HUES64 (cell line): Measurements from ENCODE around the gene GJB5.
A peak's percentile ranks its signal among the peaks of the same experiment; 100 is the strongest.

ENCODE experiments used
- H3K27ac ChIP-seq: 2 replicates; pipeline ENCODE4 v1.7.0; 2013; ENCODE audit warnings: low read depth, low read length, inconsistent platforms
- H3K27me3 ChIP-seq: 2 replicates; pipeline ENCODE4 v1.6.1; 2013; ENCODE audit warnings: mild to moderate bottlenecking, low read length; ENCODE audit not compliant: insufficient read depth
- H3K36me3 ChIP-seq: 2 replicates; pipeline ENCODE4 v1.6.1; 2013; ENCODE audit warnings: mild to moderate bottlenecking, low read length; ENCODE audit not compliant: insufficient read depth
- H3K4me1 ChIP-seq: 2 replicates; pipeline ENCODE4 v1.6.1; 2013; ENCODE audit warnings: mild to moderate bottlenecking, low read length, moderate library complexity; ENCODE audit not compliant: insufficient read depth
- H3K4me3 ChIP-seq: 2 replicates; pipeline ENCODE4 v1.5.1; 2013; ENCODE audit warnings: mild to moderate bottlenecking, low read length, moderate library complexity
- H3K9ac ChIP-seq: 2 replicates; pipeline ENCODE4 v1.6.1; 2013; ENCODE audit warnings: mild to moderate bottlenecking, low read depth, low read length
- H3K9me3 ChIP-seq: 2 replicates; pipeline ENCODE4 v1.6.1; 2013; ENCODE audit warnings: low read depth, low read length; ENCODE audit not compliant: insufficient read depth
- WGBS: fragments of 150-250, 120-280 bp; methylation state at CpG from one replicate; pipeline ENCODE4 v1.1.7; 2013; ENCODE audit warnings: missing lambda C conversion rate; 5-methylcytosine and 5-hydroxymethylcytosine counted together

Gene GJB5

DNA sequence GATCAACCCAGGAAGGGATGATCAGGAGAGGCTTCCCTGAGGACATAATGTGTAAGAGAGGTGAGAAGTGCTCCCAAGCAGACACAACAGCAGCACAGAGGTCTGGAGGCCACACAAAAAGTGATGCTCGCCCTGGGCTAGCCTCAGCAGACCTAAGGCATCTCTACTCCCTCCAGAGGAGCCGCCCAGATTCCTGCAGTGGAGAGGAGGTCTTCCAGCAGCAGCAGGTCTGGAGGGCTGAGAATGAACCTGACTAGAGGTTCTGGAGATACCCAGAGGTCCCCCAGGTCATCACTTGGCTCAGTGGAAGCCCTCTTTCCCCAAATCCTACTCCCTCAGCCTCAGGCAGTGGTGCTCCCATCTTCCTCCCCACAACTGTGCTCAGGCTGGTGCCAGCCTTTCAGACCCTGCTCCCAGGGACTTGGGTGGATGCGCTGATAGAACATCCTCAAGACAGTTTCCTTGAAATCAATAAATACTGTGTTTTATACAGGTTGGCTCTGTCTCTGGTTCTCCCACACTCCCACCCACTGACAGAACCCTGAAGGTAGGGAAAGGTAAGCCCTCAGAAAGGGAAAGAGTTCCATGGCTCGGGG, 31.1 kb downstream of the GJB5 start:
- Histone ChIP-seq H3K4me1 (0 out of 2 replicates have a peak, but pooled peaks cover 6% of the 10 kb centered on the region), H3K27me3 (peaks cover 21% of the 10 kb centered on the region), H3K4me3 (no peak overlapping the region), H3K9me3 (no peaks in the 10 kb centered on the region), H3K9ac (no peak overlapping the region), H3K27ac (no peak overlapping the region), H3K36me3 (no peaks in the 10 kb centered on the region)
- 61% methylated on average over 3 of the region's 4 CpGs for WGBS

DNA sequence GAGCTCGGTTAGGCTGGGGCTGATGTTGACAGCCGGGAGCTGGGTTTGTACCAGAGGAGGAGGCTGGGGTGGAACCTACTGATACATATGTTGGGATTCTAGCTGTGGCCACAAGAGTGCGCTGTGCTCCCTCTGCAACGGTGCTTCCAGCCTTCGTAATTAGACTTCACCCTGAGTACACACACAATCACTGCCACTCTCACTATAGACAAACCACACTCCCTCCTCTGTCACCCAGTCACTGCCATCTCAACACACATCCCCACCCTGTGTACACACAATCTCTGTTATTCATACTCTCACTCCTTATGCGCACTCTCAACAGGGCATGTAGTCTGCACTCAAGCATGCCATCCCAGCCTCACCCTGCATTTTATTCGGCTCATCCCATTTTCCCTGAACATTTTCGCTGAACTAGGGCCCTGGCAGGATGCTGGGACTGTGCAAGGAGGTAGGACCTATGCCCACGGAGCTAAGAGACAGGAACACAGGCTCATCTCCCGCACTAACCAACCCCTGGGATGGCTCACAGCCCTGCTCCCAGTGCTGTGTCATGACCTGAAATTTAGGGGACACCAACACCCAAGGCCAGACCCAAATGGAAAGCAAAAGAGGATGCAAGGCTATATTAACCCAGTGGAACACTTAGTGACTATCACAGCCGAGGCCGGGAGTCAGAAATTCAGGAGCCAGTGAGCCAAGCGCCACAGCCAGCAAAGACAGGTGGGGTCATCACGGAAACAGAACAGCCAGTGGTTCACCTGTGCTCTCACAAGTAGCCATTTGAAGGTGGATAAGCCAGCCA, 31.9 kb downstream of the GJB5 start:
- H3K27ac ChIP-seq, result no peak overlapping the region
- 56% methylated on average over 14 of the region's 14 CpGs for WGBS

GRCh38 chr1:34787461-34788420, 32.9 kb downstream of the GJB5 start:
- Histone ChIP-seq H3K9ac (no peak overlapping the region), H3K36me3 (no peaks in the 10 kb centered on the region), H3K9me3 (no peaks in the 10 kb centered on the region), H3K4me1 (peaks cover 5% of the 10 kb centered on the region; the same call in 1 of the 2 replicates), H3K4me3 (no peak overlapping the region), H3K27me3 (peaks cover 18% of the 10 kb centered on the region), H3K27ac (no peak overlapping the region)
- 61% methylated on average over 9 of the region's 9 CpGs for WGBS

More for the DNA sequence above, 31.9 kb downstream of the GJB5 start:
- peaks cover 19% of the 10 kb centered on the region for H3K27me3 ChIP-seq
- H3K9ac ChIP-seq, result no peak overlapping the region
- no peak overlapping the region for H3K4me3 ChIP-seq
- H3K9me3 ChIP-seq, result no peaks in the 10 kb centered on the region
- H3K36me3 ChIP-seq, result no peaks in the 10 kb centered on the region
- 0 out of 2 replicates have a peak, but pooled peaks cover 6% of the 10 kb centered on the region for H3K4me1 ChIP-seq

GRCh38 chr1:34790985-34791384, 36.1 kb downstream of the GJB5 start:
- peaks cover 30% of the 10 kb centered on the region for H3K27me3 ChIP-seq

GRCh38 chr1:34792424-34792823, 37.6 kb downstream of the GJB5 start:
- 78% methylated on average over 9 of the region's 10 CpGs for WGBS
- H3K9ac ChIP-seq, result no peak overlapping the region; the same call in 1 of the 2 replicates
- H3K9me3 ChIP-seq, result no peaks in the 10 kb centered on the region
- peaks cover 30% of the 10 kb centered on the region for H3K27me3 ChIP-seq
- H3K36me3 ChIP-seq, result no peaks in the 10 kb centered on the region
- no peak overlapping the region for H3K27ac ChIP-seq
- H3K4me1 ChIP-seq, result peaks cover 15% of the 10 kb centered on the region
- peak overlapping the region; percentile 50 for H3K4me3 ChIP-seq

More at GRCh38 chr1:34790985-34791384, 36.1 kb downstream of the GJB5 start:
- Histone ChIP-seq H3K9me3 (no peaks in the 10 kb centered on the region), H3K9ac (no peak overlapping the region), H3K4me1 (peaks cover 5% of the 10 kb centered on the region; the same call in 1 of the 2 replicates), H3K27ac (no peak overlapping the region), H3K36me3 (no peaks in the 10 kb centered on the region), H3K4me3 (no peak overlapping the region)
- 81% methylated on average over 6 of the region's 6 CpGs for WGBS

DNA sequence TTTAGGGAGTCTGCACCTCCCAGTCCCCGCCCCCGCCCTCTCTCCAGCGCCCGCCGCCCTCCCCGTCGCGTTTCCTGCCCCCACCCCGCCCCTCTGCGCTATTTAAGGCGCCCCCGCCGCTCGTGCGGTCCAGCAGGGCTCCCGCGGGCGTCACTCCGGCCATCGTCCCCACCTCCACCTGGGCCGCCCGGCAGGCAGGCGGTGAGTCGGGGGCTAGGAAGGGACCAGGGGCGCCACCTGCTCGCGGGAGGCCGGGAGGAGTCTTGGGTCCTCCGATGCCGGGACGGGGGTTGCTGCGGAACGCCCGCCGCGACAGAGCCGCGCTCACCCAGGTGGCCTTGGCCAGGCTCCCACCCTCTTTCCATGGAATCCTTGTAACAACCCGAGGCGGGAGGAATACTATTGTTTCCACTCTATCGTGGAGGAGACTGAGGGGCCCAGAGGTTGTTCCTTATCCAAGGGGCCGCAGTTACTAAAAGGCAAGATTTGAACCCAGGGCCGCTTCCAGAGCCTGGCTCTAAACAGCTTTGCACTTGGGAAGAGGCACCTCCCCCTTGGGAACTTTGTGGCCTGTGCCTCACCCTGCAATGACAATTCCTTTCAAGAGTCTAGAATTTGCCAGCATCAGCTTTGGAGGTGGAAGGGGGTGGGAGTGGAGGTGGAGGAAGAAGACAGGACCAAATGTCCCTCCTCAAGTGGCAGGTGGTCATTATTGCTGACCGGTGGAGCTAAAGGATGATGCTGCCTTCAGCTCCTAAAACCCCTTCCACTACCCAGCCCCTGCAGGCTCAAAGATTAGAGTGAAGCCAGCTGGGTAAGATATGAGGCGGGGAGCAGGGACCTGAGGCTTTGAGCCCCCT, 38.3 kb downstream of the GJB5 start, which contains the start of gene GJA4:
GJA4 (plus strand) TSS at position 132 of the 860 bp plus-strand sequence. CDS start 1,215 bp downstream, outside the sequence.
- Histone ChIP-seq H3K9me3 (no peaks in the 10 kb centered on the region), H3K9ac (peak within 1 kb of the TSS; percentile 32; the same call in 1 of the 2 replicates), H3K4me1 (peaks cover 15% of the 10 kb centered on the region), H3K4me3 (peak within 1 kb of the TSS; percentile 50), H3K27ac (no peak within 1 kb of the TSS), H3K27me3 (peaks cover 30% of the 10 kb centered on the region), H3K36me3 (no peaks in the 10 kb centered on the region)
- WGBS, result 10% methylated on average over 37 of the region's 45 CpGs

DNA sequence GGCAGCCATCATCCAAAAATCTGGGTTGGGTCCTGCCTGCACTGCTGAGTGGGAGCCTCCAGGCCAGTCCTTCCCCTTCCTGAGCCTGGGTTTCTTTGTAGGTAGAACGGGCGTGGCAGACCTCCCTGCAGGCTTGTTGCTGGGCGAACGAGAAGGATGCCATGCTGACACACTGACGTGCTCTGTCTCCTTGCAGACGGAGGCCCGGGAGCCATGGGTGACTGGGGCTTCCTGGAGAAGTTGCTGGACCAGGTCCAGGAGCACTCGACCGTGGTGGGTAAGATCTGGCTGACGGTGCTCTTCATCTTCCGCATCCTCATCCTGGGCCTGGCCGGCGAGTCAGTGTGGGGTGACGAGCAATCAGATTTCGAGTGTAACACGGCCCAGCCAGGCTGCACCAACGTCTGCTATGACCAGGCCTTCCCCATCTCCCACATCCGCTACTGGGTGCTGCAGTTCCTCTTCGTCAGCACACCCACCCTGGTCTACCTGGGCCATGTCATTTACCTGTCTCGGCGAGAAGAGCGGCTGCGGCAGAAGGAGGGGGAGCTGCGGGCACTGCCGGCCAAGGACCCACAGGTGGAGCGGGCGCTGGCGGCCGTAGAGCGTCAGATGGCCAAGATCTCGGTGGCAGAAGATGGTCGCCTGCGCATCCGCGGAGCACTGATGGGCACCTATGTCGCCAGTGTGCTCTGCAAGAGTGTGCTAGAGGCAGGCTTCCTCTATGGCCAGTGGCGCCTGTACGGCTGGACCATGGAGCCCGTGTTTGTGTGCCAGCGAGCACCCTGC, 39.3 kb downstream of the GJB5 start:
- Histone ChIP-seq H3K36me3 (no peaks in the 10 kb centered on the region), H3K4me3 (no peak overlapping the region), H3K9me3 (no peaks in the 10 kb centered on the region), H3K4me1 (peaks cover 15% of the 10 kb centered on the region), H3K9ac (no peak overlapping the region), H3K27me3 (peaks cover 30% of the 10 kb centered on the region), H3K27ac (no peak overlapping the region)
- 95% methylated on average over 40 of the region's 40 CpGs for WGBS

- H3K4me1 ChIP-seq, result peaks cover 15% of the 10 kb centered on the region
- no peak overlapping the region for H3K9ac ChIP-seq
- no peak overlapping the region for H3K27ac ChIP-seq
- WGBS, result 92% methylated on average over 12 of the region's 12 CpGs
- H3K4me3 ChIP-seq, result no peak overlapping the region
- no peaks in the 10 kb centered on the region for H3K36me3 ChIP-seq
- no peaks in the 10 kb centered on the region for H3K9me3 ChIP-seq
- H3K27me3 ChIP-seq, result peaks cover 30% of the 10 kb centered on the region
These were observed 39.9 kb downstream of the GJB5 start for GRCh38 chr1:34794790-34795180.

GRCh38 chr1:34795916-34796315, 41.1 kb downstream of the GJB5 start:
- Histone ChIP-seq H3K4me3 (no peak overlapping the region), H3K4me1 (peaks cover 15% of the 10 kb centered on the region), H3K36me3 (no peaks in the 10 kb centered on the region), H3K27ac (no peak overlapping the region), H3K27me3 (peaks cover 30% of the 10 kb centered on the region), H3K9me3 (no peaks in the 10 kb centered on the region), H3K9ac (no peak overlapping the region)
- 87% methylated on average over 6 of the region's 6 CpGs for WGBS
